Stimulated activated CD4-positive, alpha-beta T cell treated with anti-CD3 and anti-CD28 coated beads, Interleukin-2, amount 100 ng/mL, for 48 hours (primary cell): ENCODE measurements around the gene TMC6.

Source experiments
- DNase-seq, 2 donors: peaks; one replicate each; pipeline ENCODE4 v3.0.0-alpha.2; 2020

Gene TMC6

GRCh38 chr17:78134899-78135385 lies 6.4 kb upstream of the TMC6 start:
- DNase-seq = no peak

GRCh38 chr17:78133971-78134898 lies 5.7 kb upstream of the TMC6 start:
- DNase-seq = peak in 1 of 2 donors; percentile 63

- DNase-seq = no peak
Observed at GRCh38 chr17:78133179-78133951, 4.8 kb upstream of the TMC6 start.

GRCh38 chr17:78132767-78133178 lies 4.2 kb upstream of the TMC6 start:
- no peak for DNase-seq

- DNase-seq = peak in 1 of 2 donors; percentile 61
Observed at GRCh38 chr17:78132084-78132676, 3.6 kb upstream of the TMC6 start.

GRCh38 chr17:78131172-78132083 lies 2.9 kb upstream of the TMC6 start:
- peak in 1 of 2 donors; percentile 43 for DNase-seq

GRCh38 chr17:78130437-78131101 lies 2.0 kb upstream of the TMC6 start, which contains the start of gene TMC8:
TMC8 (plus strand) TSS chr17:78130771; CDS start chr17:78131589, 818 bp downstream.
- DNase-seq = peak in 1 of 2 donors; percentile 49

- DNase-seq = no peak
Observed at GRCh38 chr17:78130090-78130436, 1.5 kb upstream of the TMC6 start.

GRCh38 chr17:78129351-78130089 lies 965 bp upstream of the TMC6 start:
- no peak for DNase-seq

- DNase-seq = no peak
Observed at GRCh38 chr17:78127888-78128550, 536 bp downstream of the TMC6 start.

- peak in 1 of 2 donors; percentile 52 for DNase-seq
Observed at GRCh38 chr17:78127239-78127887, 1.2 kb downstream of the TMC6 start.

- no peak for DNase-seq
Observed at GRCh38 chr17:78126895-78127238, 1.7 kb downstream of the TMC6 start.

- DNase-seq = no peak
Observed at GRCh38 chr17:78125976-78126894, 2.3 kb downstream of the TMC6 start.

- no peak for DNase-seq
Observed at GRCh38 chr17:78125138-78125913, 3.2 kb downstream of the TMC6 start.

- no peak for DNase-seq
Observed at GRCh38 chr17:78124836-78125137, 3.8 kb downstream of the TMC6 start.

- DNase-seq = no peak
Observed at GRCh38 chr17:78124081-78124835, 4.3 kb downstream of the TMC6 start.

GRCh38 chr17:78123258-78123929 lies 5.2 kb downstream of the TMC6 start:
- DNase-seq = no peak
